ENCODE data around the gene TTLL5. TPM values are rescaled to one million over a fixed set of nuclear protein-coding genes. Genes with fewer than 3 reads are reported as not detected.

TTLL5 gene
- total RNA-seq, 2 experiments from 2014 or later = 19.8 to 26.4 TPM

DNA sequence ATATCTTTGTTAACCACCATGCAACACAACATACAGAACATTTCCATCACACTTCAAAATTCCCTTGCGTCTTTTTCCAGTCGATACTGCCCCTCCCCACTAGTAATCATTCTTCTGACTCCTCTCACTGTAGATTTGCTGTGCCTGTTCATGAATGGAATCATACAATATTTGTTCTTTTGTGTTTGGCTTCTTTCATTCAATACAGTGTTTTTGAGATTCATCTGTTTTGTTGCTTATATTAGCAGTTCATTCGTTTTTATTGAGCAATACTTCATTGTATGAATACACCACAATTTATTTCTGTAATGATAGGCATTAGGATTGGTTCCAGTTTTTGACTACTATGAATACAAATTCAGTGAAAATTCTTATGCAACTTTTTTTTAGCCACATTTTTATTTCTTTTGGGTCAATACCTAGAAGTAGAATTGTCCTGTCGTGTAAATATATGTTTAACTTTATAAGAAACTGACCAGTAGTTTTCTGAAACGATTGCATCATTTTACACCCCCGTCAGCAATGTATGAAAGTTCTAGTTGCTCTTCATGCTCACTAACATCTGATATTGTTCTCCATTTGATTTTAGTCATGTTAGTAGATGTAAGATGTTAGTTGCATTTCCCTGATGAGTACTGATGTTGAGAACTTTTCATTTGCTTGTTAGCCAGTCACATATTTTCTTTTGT lies 193.2 kb downstream of the TTLL5 start:
- intact Hi-C loops (cut with DNase I, micrococcal nuclease) = no loop called here
- CTCF ChIA-PET = no interaction called here
- Histone ChIP-seq H3K36me3 (ENCODE audit: insufficient read depth, low read length) (no peaks in the 10 kb centered on the region), H3K4me3 (ENCODE audit: low read length) (no peak overlapping the region), H3K27me3 (ENCODE audit: control insufficient read depth in 1 of 2, insufficient read depth in 2 of 2, low read length in 2 of 2) (no peaks in the 10 kb centered on the region), H3K4me1 (ENCODE audit: insufficient read depth, low read length) (no peaks in the 10 kb centered on the region), H3K27ac (ENCODE audit: low read depth in 1 of 2, low read length in 2 of 2) (no peak overlapping the region), H3K9me3 (ENCODE audit: control insufficient read depth in 1 of 2, insufficient read depth in 1 of 2, low read length in 2 of 2) (no peaks in the 10 kb centered on the region)
- TF ChIP-seq, protein P1, sequence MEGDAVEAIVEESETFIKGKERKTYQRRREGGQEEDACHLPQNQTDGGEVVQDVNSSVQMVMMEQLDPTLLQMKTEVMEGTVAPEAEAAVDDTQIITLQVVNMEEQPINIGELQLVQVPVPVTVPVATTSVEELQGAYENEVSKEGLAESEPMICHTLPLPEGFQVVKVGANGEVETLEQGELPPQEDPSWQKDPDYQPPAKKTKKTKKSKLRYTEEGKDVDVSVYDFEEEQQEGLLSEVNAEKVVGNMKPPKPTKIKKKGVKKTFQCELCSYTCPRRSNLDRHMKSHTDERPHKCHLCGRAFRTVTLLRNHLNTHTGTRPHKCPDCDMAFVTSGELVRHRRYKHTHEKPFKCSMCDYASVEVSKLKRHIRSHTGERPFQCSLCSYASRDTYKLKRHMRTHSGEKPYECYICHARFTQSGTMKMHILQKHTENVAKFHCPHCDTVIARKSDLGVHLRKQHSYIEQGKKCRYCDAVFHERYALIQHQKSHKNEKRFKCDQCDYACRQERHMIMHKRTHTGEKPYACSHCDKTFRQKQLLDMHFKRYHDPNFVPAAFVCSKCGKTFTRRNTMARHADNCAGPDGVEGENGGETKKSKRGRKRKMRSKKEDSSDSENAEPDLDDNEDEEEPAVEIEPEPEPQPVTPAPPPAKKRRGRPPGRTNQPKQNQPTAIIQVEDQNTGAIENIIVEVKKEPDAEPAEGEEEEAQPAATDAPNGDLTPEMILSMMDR (IDR thresholded peaks at IDR 0.05) = no peak
- POLR2A ChIA-PET = no interaction called here
- DNase-seq (no peak), ATAC-seq (ENCODE audit: poor library complexity) (no peak)
- H3K36me3 Mint-ChIP-seq (ENCODE audit: low read depth) = no peaks in the 10 kb centered on the region
- H3K27me3 Mint-ChIP-seq = no peaks in the 10 kb centered on the region
- no peaks in the 10 kb centered on the region for H3K4me1 Mint-ChIP-seq (ENCODE audit: low read depth)
- H3K27ac Mint-ChIP-seq = no peak overlapping the region
- H3K4me3 Mint-ChIP-seq = no peak overlapping the region
- no peaks in the 10 kb centered on the region for H3K9me3 Mint-ChIP-seq

DNA sequence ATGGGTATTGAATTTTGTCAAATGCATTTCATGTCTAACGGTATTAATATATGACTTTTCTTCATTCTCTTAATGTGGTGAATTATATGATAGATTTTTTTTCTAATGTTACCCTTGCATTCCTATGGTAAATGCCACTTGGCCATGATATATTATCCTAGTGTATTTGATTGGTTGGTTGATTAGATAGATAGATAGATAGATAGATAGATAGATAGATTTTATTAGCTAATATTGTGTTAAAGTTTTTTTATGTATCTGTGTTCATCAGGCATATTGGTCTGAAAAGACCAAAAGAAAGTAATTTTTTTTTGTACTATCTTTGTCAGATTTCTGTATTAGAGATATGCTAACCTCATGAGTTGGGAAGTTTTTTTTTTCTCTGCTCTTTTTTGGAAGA lies 196.2 kb downstream of the TTLL5 start:
- ATAC-seq (ENCODE audit: poor library complexity) (no peak), DNase-seq (no peak)
- H3K27me3 ChIP-seq (ENCODE audit: control insufficient read depth in 1 of 2, insufficient read depth in 2 of 2, low read length in 2 of 2) = no peaks in the 10 kb centered on the region
- H3K27ac ChIP-seq (ENCODE audit: low read depth in 1 of 2, low read length in 2 of 2) = no peak overlapping the region
- no peaks in the 10 kb centered on the region for H3K36me3 Mint-ChIP-seq (ENCODE audit: low read depth)
- TF ChIP-seq, protein P1 (IDR thresholded peaks at IDR 0.05) = no peak
- intact Hi-C loops (cut with DNase I, micrococcal nuclease) = no loop called here
- H3K4me3 ChIP-seq (ENCODE audit: low read length) = no peak overlapping the region
- H3K27ac Mint-ChIP-seq = no peak overlapping the region
- H3K4me1 ChIP-seq (ENCODE audit: insufficient read depth, low read length) = no peaks in the 10 kb centered on the region
- ChIA-PET CTCF (no interaction called here), POLR2A (no interaction called here)
- no peak overlapping the region for H3K4me3 Mint-ChIP-seq
- H3K4me1 Mint-ChIP-seq (ENCODE audit: low read depth) = no peaks in the 10 kb centered on the region
- H3K9me3 Mint-ChIP-seq = no peaks in the 10 kb centered on the region
- no peaks in the 10 kb centered on the region for H3K9me3 ChIP-seq (ENCODE audit: control insufficient read depth in 1 of 2, insufficient read depth in 1 of 2, low read length in 2 of 2)
- no peaks in the 10 kb centered on the region for H3K27me3 Mint-ChIP-seq
- no peaks in the 10 kb centered on the region for H3K36me3 ChIP-seq (ENCODE audit: insufficient read depth, low read length)

DNA sequence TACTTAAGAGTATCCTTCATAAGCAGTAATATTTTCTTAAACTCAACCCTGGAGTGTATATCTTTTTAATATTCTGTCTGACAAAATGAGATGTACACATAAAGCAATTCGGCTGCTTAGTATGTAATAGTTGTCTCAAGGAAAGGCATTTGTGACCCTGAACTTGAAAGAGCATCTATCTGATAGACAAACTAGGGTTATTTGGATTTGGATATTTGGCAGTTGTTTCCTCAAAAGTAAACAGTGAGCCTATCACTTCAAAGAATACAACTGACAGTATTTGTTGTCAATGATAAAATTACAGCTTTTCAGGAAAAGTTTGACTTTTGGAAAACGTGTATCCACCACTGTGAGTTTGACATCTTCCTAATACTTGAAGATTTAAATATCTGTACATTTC lies 197.3 kb downstream of the TTLL5 start:
- ChIA-PET POLR2A (no interaction called here), CTCF (no interaction called here)
- no peaks in the 10 kb centered on the region for H3K9me3 Mint-ChIP-seq
- TF ChIP-seq, protein P1 (IDR thresholded peaks at IDR 0.05) = no peak
- ATAC-seq (ENCODE audit: poor library complexity) (no peak), DNase-seq (no peak)
- no peak overlapping the region for H3K4me3 ChIP-seq (ENCODE audit: low read length)
- no peaks in the 10 kb centered on the region for H3K36me3 Mint-ChIP-seq (ENCODE audit: low read depth)
- no peak overlapping the region for H3K27ac ChIP-seq (ENCODE audit: low read depth in 1 of 2, low read length in 2 of 2)
- no peaks in the 10 kb centered on the region for H3K9me3 ChIP-seq (ENCODE audit: control insufficient read depth in 1 of 2, insufficient read depth in 1 of 2, low read length in 2 of 2)
- H3K27me3 ChIP-seq (ENCODE audit: control insufficient read depth in 1 of 2, insufficient read depth in 2 of 2, low read length in 2 of 2) = no peaks in the 10 kb centered on the region
- no peaks in the 10 kb centered on the region for H3K27me3 Mint-ChIP-seq
- H3K36me3 ChIP-seq (ENCODE audit: insufficient read depth, low read length) = no peaks in the 10 kb centered on the region
- H3K27ac Mint-ChIP-seq = no peak overlapping the region
- intact Hi-C loops (cut with DNase I, micrococcal nuclease) = no loop called here
- H3K4me3 Mint-ChIP-seq = no peak overlapping the region
- H3K4me1 Mint-ChIP-seq (ENCODE audit: low read depth) = no peaks in the 10 kb centered on the region
- H3K4me1 ChIP-seq (ENCODE audit: insufficient read depth, low read length) = no peaks in the 10 kb centered on the region

Measured in CD4-positive, alpha-beta T cell (primary cell).